ENCODE results near the gene CCDC28A.

The CCDC28A gene

GRCh38 chr6:138765896-138766655 is 7.5 kb upstream of the CCDC28A start:
- Histone ChIP-seq H3K4me1 (ENCODE audit: control insufficient read depth, insufficient read depth, low read length) (no peaks in the 10 kb centered on the region), H3K27me3 (ENCODE audit: control insufficient read depth, insufficient read depth, low read length) (no peaks in the 10 kb centered on the region), H3K9me3 (replicated peaks; ENCODE audit: low read length) (no peaks in the 10 kb centered on the region), H3K4me3 (ENCODE audit: low read length) (no peak overlapping the region), H3K36me3 (ENCODE audit: insufficient read depth, low read length) (no peaks in the 10 kb centered on the region), H3K9ac (ENCODE audit: low read depth, low read length) (no peak overlapping the region), H3K4me2 (ENCODE audit: low read length) (no peak overlapping the region)

- Histone ChIP-seq H3K36me3 (ENCODE audit: insufficient read depth, low read length) (no peaks in the 10 kb centered on the region), H3K4me3 (ENCODE audit: low read length) (no peak overlapping the region), H3K9me3 (replicated peaks; ENCODE audit: low read length) (no peaks in the 10 kb centered on the region), H3K4me1 (ENCODE audit: control insufficient read depth, insufficient read depth, low read length) (peaks cover 7% of the 10 kb centered on the region), H3K4me2 (ENCODE audit: low read length) (no peak overlapping the region), H3K9ac (ENCODE audit: low read depth, low read length) (no peak overlapping the region), H3K27me3 (ENCODE audit: control insufficient read depth, insufficient read depth, low read length) (no peaks in the 10 kb centered on the region)
Observed at GRCh38 chr6:138769102-138769676, 4.4 kb upstream of the CCDC28A start.

GRCh38 chr6:138772596-138773176 is 883 bp upstream of the CCDC28A start:
- Histone ChIP-seq H3K4me3 (ENCODE audit: low read length) (peak overlapping the region; percentile 84), H3K36me3 (ENCODE audit: insufficient read depth, low read length) (no peaks in the 10 kb centered on the region), H3K9me3 (replicated peaks; ENCODE audit: low read length) (no peaks in the 10 kb centered on the region), H3K9ac (ENCODE audit: low read depth, low read length) (peak overlapping the region; percentile 85), H3K27me3 (ENCODE audit: control insufficient read depth, insufficient read depth, low read length) (no peaks in the 10 kb centered on the region), H3K4me1 (ENCODE audit: control insufficient read depth, insufficient read depth, low read length) (peaks cover 13% of the 10 kb centered on the region), H3K4me2 (ENCODE audit: low read length) (peak overlapping the region; percentile 85)

GRCh38 chr6:138774370-138774769 is 801 bp downstream of the CCDC28A start:
- Histone ChIP-seq H3K4me1 (ENCODE audit: control insufficient read depth, insufficient read depth, low read length) (peaks cover 13% of the 10 kb centered on the region), H3K9me3 (replicated peaks; ENCODE audit: low read length) (no peaks in the 10 kb centered on the region), H3K4me2 (ENCODE audit: low read length) (peak overlapping the region; percentile 85), H3K4me3 (ENCODE audit: low read length) (peak overlapping the region; percentile 84), H3K9ac (ENCODE audit: low read depth, low read length) (peak overlapping the region; percentile 85), H3K36me3 (ENCODE audit: insufficient read depth, low read length) (no peaks in the 10 kb centered on the region), H3K27me3 (ENCODE audit: control insufficient read depth, insufficient read depth, low read length) (no peaks in the 10 kb centered on the region)

GRCh38 chr6:138776659-138777058 is 3.1 kb downstream of the CCDC28A start:
- H3K4me2 ChIP-seq (ENCODE audit: low read length) = no peak overlapping the region
- no peak overlapping the region for H3K9ac ChIP-seq (ENCODE audit: low read depth, low read length)
- H3K27me3 ChIP-seq (ENCODE audit: control insufficient read depth, insufficient read depth, low read length) = no peaks in the 10 kb centered on the region
- no peaks in the 10 kb centered on the region for H3K9me3 ChIP-seq (replicated peaks; ENCODE audit: low read length)
- H3K36me3 ChIP-seq (ENCODE audit: insufficient read depth, low read length) = no peaks in the 10 kb centered on the region
- no peak overlapping the region for H3K4me3 ChIP-seq (ENCODE audit: low read length)
- peaks cover 13% of the 10 kb centered on the region for H3K4me1 ChIP-seq (ENCODE audit: control insufficient read depth, insufficient read depth, low read length)

GRCh38 chr6:138778331-138778730 is 4.8 kb downstream of the CCDC28A start:
- H3K36me3 ChIP-seq (ENCODE audit: insufficient read depth, low read length) = no peaks in the 10 kb centered on the region
- no peak overlapping the region for H3K4me3 ChIP-seq (ENCODE audit: low read length)
- H3K9me3 ChIP-seq (replicated peaks; ENCODE audit: low read length) = no peaks in the 10 kb centered on the region
- no peak overlapping the region for H3K9ac ChIP-seq (ENCODE audit: low read depth, low read length)
- H3K4me1 ChIP-seq (ENCODE audit: control insufficient read depth, insufficient read depth, low read length) = peaks cover 7% of the 10 kb centered on the region
- no peaks in the 10 kb centered on the region for H3K27me3 ChIP-seq (ENCODE audit: control insufficient read depth, insufficient read depth, low read length)
- H3K4me2 ChIP-seq (ENCODE audit: low read length) = no peak overlapping the region

GRCh38 chr6:138782243-138782642 is 8.7 kb downstream of the CCDC28A start:
- H3K9ac ChIP-seq (ENCODE audit: low read depth, low read length) = no peak overlapping the region
- H3K27me3 ChIP-seq (ENCODE audit: control insufficient read depth, insufficient read depth, low read length) = no peaks in the 10 kb centered on the region
- peaks cover 3% of the 10 kb centered on the region for H3K36me3 ChIP-seq (ENCODE audit: insufficient read depth, low read length)
- H3K4me3 ChIP-seq (ENCODE audit: low read length) = no peak overlapping the region
- no peaks in the 10 kb centered on the region for H3K4me1 ChIP-seq (ENCODE audit: control insufficient read depth, insufficient read depth, low read length)
- no peak overlapping the region for H3K4me2 ChIP-seq (ENCODE audit: low read length)
- no peaks in the 10 kb centered on the region for H3K9me3 ChIP-seq (replicated peaks; ENCODE audit: low read length)

- no peaks in the 10 kb centered on the region for H3K27me3 ChIP-seq (ENCODE audit: control insufficient read depth, insufficient read depth, low read length)
- peaks cover 3% of the 10 kb centered on the region for H3K36me3 ChIP-seq (ENCODE audit: insufficient read depth, low read length)
- no peak overlapping the region for H3K4me2 ChIP-seq (ENCODE audit: low read length)
- no peak overlapping the region for H3K4me3 ChIP-seq (ENCODE audit: low read length)
- H3K9me3 ChIP-seq (replicated peaks; ENCODE audit: low read length) = no peaks in the 10 kb centered on the region
- H3K4me1 ChIP-seq (ENCODE audit: control insufficient read depth, insufficient read depth, low read length) = no peaks in the 10 kb centered on the region
- no peak overlapping the region for H3K9ac ChIP-seq (ENCODE audit: low read depth, low read length)
Observed at GRCh38 chr6:138785079-138785478, 11.5 kb downstream of the CCDC28A start.

- Histone ChIP-seq H3K4me3 (ENCODE audit: low read length) (no peak overlapping the region), H3K4me1 (ENCODE audit: control insufficient read depth, insufficient read depth, low read length) (no peaks in the 10 kb centered on the region), H3K36me3 (ENCODE audit: insufficient read depth, low read length) (peaks cover 3% of the 10 kb centered on the region), H3K4me2 (ENCODE audit: low read length) (no peak overlapping the region), H3K27me3 (ENCODE audit: control insufficient read depth, insufficient read depth, low read length) (no peaks in the 10 kb centered on the region), H3K9me3 (replicated peaks; ENCODE audit: low read length) (no peaks in the 10 kb centered on the region), H3K9ac (ENCODE audit: low read depth, low read length) (no peak overlapping the region)
Observed at GRCh38 chr6:138785980-138786379, 12.4 kb downstream of the CCDC28A start.

GRCh38 chr6:138787138-138787537 is 13.6 kb downstream of the CCDC28A start:
- H3K4me1 ChIP-seq (ENCODE audit: control insufficient read depth, insufficient read depth, low read length) = no peaks in the 10 kb centered on the region
- no peak overlapping the region for H3K4me3 ChIP-seq (ENCODE audit: low read length)
- no peak overlapping the region for H3K4me2 ChIP-seq (ENCODE audit: low read length)
- no peak overlapping the region for H3K9ac ChIP-seq (ENCODE audit: low read depth, low read length)
- H3K27me3 ChIP-seq (ENCODE audit: control insufficient read depth, insufficient read depth, low read length) = no peaks in the 10 kb centered on the region
- H3K9me3 ChIP-seq (replicated peaks; ENCODE audit: low read length) = no peaks in the 10 kb centered on the region
- peaks cover 3% of the 10 kb centered on the region for H3K36me3 ChIP-seq (ENCODE audit: insufficient read depth, low read length)

- Histone ChIP-seq H3K9me3 (replicated peaks; ENCODE audit: low read length) (no peaks in the 10 kb centered on the region), H3K9ac (ENCODE audit: low read depth, low read length) (peak within 1 kb of the TSS; percentile 48), H3K4me3 (ENCODE audit: low read length) (peak within 1 kb of the TSS; percentile 61), H3K4me1 (ENCODE audit: control insufficient read depth, insufficient read depth, low read length) (no peaks in the 10 kb centered on the region), H3K27me3 (ENCODE audit: control insufficient read depth, insufficient read depth, low read length) (no peaks in the 10 kb centered on the region), H3K4me2 (ENCODE audit: low read length) (peak within 1 kb of the TSS; percentile 81), H3K36me3 (ENCODE audit: insufficient read depth, low read length) (no peaks in the 10 kb centered on the region)
Observed at GRCh38 chr6:138795809-138796603, 22.4 kb downstream of the CCDC28A start, which contains the start of gene ECT2L. TSS of gene ECT2L (plus strand) at chr6:138796087. CDS start at chr6:138813275, 17,188 bp downstream.

Measured in skeletal muscle satellite cell (primary cell).